NCI-H2081 (cell line): ENCODE measurements around the gene MTIF3.

Source experiments
- DNase-seq, 2 experiments: peaks; one replicate each; lab custom pipeline; 2025; lab: John Stamatoyannopoulos, UW

MTIF3 gene

DNA sequence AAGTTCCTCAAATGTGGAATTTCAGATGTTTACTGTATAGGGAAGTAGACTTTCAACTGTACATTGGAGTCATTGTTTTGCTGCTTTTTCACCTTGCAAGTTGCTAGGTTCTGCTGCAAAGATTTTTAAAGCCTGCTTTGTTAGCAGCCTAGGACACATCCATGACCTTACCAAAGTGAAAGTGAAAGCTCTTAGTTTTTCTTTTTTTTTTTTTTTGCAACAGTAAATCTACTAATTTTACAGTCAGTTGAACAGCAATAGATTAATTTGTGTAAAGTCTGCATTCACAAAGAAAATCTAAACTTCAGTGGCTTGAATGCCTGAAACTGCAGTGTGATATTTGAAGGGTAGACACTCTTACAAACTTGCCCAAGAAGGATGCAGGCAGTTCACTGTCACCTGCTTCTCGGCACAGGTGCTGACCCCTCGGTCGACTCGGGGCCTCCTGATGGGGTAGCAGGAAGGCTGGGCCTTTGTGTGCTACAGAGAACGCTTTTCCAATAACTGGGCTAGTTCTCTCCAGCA, 5.0 kb upstream of the MTIF3 start:
- no peak for DNase-seq

DNA sequence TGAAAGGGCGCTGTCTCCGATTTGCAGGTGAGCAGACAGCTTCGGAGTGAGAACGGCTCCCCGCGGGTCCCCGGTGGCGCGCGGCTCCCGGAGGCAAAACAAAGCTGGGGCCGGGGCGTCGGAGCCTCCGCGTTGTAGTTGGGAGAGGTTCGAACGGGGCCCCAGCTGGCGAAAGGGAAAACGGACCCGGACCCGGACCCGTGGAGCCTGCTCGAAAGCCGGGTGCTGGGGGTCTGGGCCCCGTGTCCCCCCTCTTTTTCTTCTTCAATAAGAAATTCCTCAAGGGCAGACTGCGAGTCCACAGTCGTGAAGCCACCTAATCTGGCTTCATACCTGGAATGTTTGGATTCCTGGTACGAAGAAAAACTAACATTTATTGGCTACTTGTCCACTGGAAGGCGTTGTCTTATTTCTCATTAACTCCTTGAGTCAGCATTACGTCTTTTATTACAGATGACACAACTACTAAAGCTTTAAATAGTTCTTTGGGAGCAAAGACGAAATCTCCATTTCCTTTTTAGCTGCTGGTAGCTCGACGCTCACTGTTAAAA, 632 bp upstream of the MTIF3 start:
- no peak for DNase-seq

DNA sequence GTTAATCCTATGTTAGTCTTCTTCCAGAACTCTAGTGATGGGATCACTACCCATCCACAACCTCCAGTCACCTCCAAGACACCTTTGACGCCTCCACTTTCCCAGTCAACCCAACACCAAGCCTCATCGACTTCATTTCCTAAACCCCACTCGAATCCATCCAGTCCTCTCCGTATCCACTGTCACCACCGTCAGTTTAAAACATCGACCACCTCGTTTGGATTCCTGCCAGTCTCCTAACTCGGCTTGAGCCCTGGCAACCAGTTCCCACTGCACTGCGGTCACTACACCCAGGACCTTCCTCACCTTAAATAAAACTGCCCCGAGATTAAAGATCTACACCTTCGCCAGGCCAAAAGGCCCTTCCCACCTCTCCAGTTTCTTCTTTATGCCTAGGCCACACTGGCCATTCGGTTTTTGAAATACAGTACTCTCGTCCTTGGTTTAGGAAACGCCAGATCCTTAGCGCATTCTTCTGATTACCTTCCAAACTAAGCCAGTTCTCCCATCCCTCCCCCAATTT, 1.2 kb downstream of the MTIF3 start:
- no peak for DNase-seq

DNA sequence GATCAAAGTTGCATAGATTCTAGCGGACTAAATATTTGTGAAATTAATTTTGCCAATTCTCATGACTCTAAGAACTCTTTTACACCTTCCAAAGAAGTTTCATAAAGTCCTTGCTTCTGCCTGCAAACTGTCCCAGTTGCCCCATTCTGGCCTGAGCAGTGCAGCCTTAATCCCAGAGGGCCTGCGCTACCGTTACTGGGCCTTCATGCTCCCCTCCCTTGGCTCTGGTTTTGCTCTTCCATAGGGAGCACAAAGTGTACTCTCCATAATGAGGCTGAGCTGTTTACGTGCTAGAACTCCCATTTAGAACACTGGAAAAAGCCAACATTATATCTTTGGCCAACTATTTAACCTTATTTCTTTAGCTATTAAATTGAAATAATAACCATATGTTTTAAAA, 2.1 kb downstream of the MTIF3 start:
- DNase-seq: no peak

DNA sequence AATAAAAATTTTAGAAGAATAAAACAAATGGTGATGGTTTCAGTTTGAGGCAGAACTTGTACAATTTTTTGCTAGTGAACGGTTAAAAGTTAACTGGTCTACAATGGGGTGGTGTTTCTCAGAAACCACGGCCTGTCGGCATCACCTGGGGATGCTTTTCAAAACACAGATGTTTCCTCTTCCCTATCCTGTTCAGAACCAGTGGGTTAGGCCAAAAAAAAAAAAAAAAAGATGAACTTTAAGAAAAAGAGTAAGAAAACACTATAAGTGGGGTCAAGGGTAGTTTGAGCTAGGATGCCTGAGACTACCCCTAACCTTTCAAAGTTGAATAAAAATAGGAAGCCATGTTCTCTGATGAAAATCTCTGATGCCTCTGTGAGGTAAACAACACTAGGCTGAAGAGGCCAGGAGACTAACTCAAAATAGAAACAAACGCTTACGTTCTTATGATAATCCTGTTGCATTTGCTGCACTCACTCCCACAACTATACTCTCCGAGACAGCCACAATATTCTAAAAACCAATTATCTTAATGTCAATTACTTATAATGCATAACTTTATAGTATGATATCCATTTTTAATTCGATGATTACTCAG, 3.3 kb downstream of the MTIF3 start:
- DNase-seq: no peak

DNA sequence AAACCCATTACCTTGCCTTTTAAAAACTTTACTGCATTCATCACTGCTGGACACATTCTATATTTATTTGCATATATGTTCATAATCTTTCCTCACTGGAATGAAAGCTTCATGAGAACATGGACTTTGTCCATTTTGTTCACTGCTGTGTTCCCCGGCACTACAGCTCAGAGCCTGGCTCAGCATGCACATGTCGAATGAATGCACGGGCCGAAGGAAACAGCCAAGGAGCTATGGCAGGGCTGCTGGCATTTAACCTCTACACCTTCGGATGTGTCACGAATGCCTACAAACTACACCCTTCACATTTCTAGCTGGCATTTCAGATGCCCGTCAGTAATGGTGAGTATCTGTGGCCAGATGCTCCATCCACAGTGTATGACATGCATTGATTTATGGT, 7.6 kb downstream of the MTIF3 start:
- DNase-seq: no peak

DNA sequence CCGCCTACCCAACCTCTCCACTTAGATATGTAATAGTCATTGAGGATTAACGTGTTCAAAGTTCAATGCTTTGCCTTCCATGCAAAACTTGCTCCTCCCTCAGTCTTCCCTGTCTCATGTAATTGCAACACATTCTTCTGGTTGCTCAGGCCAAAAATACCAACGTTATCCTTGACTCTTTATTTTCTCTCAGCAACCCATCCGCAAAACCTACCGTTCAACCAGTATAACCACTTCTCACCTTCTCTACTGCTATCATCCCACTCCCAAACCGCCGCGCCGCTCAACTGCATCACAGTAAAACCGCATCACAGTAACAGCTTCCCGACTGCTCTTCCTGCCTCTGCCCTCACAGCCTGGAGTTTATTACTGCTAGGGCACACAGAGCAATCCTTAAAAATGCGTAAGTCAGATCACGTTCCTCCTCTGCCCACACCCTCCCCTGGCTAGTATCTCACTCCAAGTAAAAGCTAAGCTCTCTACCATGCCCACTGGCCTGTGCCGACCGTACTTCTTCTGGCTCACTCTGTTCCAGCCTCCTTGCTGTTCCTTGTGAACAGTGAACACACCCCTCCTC, 8.2 kb downstream of the MTIF3 start:
- no peak for DNase-seq

DNA sequence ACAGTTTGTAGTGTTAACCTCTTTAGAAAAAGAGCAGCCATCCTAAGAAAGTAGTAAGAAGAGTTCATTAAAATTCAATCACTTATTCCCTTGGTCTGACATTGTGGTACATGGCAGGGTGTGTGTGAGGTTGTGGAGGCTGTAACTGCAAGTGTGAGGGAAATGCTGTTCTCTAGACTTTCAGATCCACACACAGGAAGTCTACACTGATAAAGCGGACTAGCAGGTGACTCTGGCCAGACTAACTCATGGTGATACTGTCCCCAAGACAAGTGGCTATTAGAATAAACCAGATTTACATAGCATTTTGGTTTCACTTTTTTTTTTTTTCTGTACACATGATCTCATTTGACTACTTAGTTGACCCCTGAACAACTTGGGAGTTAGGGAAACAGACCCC, 10.0 kb downstream of the MTIF3 start:
- DNase-seq: no peak

DNA sequence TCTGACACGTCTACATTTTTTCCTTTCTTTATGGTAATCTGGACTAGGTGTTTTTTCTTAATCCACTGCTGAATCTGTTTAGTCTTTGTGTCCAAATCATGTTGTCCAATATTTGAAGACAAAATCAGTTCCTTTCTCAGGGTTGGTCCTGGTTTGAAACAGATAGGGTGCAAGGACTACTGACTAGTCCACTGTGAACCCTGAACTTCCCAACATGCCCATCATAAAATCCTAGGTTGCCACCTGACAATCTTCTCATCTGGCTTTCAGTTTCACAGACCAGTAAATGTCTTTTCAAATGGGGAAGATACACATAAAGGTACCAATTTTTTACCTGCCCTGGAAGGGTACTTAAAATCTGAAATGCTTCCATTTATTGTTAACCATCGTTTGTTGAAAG, 13.2 kb downstream of the MTIF3 start:
- no peak for DNase-seq

DNA sequence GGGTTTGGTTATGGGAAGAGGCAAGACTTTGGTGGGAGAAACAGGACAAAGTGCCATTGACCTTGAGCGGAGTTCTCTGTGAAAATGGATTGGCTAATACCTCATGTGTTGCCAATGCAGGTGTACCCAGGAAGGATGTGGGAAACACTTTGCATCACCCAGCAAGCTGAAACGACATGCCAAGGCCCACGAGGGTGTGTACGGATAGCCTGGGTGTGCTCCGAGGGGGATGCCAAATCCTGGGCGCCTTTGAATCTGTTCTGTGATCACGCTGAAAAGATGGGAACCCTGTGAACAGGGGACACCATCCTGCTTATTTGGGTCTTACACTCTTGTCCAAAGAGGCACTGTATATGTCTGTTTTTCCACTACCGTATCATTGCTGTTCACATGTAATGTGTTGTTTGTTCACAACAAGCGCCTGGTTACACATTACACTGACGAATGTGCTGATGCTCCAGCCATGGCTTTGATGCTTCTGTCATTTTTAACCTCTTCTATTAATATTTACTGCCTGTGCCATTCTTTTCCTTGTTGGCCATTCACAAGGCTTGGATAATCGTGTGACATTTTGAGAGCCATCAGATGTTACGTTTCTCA, 17.7 kb downstream of the MTIF3 start:
- DNase-seq: no peak

DNA sequence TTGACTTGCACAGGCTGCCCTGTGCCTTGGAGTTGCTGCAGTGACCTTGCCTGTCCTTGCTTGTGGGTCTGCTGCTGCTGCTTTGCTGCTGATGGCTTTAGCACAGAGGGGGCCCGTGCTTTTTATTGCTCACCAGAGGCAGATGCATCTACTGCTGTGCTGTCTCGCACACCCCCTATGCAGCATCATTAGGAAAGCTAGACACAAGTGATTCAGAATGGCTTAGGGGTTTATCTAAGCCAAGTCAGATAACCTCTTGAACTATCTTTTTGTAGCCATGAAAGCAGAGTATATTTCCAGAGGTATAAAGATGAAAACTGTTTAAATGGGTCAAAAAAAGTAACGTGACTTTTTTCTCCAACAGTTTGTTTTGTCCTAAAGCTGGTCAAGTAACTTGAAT, 18.2 kb downstream of the MTIF3 start:
- no peak for DNase-seq

DNA sequence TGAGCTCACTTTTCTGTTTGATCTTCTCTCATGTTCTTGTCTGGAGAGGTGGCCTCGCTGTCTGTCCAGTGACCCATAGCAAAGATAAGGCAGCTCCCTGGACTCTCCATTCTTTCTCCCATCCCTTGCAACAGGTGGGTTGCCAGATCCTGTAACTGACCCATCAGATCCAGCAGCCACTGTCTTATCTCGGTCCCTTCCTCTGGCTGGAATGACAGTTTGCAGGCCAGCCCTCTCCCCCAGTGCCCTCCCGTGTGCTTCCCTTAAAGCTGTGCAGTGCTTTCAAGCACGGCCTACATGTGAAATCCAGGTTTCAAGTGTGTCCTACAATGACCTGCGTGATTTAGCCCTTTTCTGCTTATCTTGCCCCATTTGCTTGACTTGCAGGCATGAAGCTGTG, 22.2 kb downstream of the MTIF3 start:
- DNase-seq: no peak

DNA sequence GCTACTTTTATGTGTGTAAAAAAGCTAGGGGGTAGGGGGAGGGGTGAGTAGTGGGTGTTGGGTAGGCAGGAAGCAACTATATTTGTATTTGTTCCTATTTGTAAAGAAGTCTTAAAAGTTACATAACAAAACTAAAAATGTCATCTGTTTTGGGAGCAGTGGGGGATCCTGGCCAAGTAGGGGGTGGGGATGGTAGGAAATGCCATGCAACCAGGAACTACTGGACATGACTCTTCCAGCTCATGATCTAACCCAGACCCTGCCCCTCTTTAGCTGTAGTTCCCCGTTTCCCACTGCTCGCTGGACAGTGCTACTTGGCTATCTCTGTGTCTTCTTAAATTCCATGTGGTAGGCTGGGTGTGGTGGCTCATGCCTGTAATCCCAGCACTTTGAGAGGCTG, 22.7 kb downstream of the MTIF3 start:
- no peak for DNase-seq

DNA sequence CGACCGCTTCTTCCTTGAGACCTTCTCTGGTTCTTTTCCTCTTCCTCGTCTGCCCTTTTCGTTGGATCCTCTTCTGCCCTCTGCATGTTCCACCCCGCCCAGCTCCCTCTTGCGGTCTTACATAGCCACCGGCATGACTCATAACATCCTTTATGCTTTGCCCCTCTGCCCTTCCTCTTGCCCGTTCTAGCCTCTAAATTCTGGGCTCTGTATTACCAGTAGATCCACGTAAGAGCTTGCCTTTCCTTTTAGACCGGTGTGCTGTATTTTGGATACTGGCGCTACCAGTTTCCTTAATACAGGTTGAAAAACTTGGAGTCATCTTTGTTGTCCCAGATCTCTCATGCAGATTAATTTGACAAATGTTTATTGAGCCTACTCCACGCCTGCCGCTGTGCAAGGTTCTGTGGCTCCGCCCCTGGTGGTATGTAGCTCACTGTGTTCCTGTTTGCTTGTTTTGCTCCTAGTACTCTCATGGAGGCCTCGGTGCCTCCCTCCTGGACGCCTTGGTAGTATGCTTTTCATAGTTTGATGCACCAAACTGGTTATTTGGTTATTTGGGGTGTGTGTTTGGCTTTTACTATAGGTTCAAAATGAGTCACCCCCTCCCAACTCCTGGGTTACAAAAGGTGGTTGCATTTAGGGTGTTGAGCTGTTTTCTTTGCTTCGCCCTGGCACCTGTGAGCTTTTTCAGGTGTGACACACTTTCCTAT, 24.3 kb downstream of the MTIF3 start:
- DNase-seq: peak; percentile 37 to 60

DNA sequence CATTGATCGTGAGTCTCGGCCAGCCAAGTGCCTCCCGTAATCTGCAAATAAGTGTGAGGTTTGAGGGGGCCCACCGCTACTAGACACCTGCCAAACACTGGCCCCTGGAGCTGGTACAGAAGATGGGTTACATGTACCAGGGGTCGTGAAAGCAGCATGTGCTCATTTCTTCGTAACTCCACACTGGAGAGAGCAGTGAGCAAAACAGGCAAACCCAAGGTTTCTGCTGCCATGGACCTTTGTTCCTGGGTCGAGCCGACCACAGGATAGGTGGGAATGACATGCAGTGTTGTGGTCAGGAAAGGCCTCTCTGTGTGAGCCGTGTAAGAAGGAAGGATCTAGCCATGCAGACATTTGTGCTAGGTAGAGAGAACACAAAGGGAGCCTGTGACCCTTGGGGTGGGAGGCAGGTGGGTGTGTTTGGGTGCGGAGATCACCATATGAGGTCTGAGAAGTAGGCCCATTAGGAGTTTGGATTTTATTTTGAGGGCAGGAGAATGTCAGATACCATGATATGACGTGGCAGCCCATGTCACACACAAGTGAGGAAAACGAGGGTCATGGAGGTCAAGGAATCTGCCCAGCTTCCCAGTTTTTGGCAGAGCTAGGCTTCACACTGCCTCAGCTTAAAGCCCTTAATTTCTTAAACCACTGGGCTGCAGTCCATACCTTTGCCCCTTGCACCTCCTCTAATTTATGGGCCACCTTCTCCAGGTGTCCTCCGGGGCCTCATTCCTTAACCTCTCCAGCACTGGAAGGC, 25.0 kb downstream of the MTIF3 start:
- DNase-seq: no peak

DNA sequence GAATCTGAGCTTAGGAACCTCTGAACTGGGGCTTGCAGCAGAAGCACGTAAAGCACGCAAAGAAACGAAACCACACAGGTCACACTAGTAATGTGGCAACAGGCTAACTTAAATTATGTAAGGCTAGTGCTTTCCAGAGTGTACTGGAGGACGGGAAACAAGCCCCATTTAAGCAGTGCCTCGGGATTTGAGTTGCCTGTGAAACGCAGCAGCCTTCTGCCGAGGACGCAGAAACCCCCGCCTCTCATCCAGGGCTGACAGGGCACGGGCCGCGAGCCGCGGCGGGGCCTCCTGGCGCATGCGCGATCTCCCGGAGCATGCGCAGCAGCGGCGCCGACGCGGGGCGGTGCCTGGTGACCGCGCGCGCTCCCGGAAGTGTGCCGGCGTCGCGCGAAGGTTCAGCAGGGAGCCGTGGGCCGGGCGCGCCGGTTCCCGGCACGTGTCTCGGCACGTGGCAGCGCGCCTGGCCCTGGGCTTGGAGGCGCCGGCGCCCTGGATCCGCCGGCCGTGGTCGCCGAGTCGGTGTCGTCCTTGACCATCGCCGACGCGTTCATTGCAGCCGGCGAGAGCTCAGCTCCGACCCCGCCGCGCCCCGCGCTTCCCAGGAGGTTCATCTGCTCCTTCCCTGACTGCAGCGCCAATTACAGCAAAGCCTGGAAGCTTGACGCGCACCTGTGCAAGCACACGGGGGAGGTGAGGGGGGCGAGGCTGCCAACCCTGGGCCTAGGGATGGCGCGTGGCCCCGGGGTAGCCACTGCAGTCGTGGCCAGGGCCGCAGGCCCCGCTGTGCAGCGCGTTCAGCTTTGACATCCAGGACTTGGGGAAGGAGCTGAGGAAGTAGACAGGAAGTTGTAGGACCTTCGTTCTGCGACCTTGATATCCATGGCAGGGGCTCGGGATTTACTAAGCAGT, 25.9 kb downstream of the MTIF3 start, which contains the start of gene GTF3A:
Gene GTF3A, plus strand, starts transcription at position 374 of the 912 bp plus-strand sequence.
- peak; percentile 69 to 81 for DNase-seq

DNA sequence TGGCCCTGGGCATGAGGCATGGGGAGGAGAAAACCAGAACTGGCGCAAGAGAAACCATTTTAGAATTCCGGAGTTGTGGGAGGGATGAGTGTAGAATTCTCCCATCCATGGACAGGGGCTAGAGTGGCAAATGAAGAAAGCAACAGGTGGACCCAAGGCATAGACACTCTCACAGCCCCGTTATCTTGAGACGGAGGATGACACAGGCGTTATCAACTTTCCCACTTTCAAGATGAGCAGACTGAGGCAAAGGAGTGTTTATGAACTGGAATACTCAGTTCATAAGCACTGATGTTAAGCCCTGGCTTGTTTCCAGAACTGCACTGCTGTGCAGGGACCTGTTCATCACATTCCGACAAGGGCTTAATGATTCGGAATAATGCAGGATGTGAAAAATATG, 27.0 kb downstream of the MTIF3 start:
- DNase-seq: no peak

DNA sequence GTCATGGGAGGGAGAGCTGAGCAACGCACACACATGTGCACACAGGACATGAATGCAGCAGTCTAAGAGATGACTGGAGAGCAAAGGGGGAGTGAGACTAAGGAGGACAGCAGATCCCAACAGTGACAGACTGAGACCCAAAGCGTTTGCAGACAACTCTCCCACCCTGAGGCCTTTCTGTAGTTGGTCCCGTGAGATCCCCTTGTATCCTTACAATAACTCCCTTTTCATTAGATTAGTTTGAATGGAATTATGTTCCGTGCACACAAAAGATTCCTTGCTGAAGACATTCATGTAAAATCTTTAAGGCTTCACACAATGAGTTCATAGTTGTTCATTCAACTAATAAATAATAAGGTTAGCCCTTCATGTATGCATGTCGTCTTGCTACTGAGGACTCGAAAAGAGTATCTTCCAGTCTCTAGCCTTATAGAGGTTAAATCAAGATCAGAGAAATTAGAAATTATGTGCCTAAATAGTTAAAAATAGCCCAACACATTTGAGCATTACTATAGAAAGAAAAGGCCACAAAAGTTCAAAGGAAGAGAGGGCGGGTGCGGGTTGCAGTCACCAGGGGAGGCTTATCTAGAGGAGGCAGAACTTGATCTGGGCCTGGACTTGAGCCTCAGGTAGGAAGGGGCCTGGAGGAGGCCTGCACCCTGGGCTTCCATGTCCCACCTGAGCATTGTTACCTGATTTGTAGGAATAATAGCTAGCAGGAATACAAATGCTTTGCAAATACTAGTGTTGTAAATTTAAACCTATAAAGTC, 29.1 kb downstream of the MTIF3 start:
- DNase-seq: no peak

DNA sequence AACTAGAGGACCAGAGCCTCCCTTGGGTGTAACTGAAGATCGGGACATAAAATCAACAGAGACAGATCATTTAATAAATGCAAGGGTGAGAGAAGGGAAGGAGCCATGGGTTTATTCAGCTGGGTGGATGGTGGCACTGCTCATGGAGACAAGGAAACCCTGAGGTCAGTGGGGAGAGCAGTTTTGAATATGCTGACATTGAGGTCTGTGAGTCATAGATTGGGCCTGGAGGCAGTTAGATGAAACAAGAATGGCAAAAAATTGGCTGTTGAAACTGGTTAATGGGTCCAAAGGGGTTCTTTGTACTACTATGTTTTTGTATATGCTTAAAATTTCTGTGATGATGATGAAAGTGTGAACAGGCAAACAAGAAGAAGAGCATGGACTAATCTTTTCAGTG, 31.0 kb downstream of the MTIF3 start:
- DNase-seq: no peak

DNA sequence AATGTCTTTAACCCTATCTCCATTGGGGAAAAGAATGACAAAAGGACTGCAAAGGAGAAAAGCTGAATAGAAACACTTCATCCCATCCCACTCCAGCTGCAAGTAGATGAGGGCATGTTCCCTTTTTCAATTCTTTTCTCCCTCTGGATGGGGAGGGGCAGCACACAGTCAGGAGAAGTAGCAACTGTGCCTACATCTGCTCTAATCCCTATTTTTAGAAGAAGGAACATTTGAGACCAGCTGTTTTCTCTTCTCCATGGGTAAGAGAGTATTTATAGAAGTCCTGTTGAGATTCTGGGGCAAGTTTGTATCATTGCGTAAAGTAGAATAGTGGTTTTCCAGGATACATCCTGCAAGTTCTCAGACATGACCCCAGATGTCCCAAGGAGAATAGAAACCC, 35.2 kb downstream of the MTIF3 start:
- DNase-seq: no peak
